Neural cell (in vitro differentiated cells): ENCODE results near the gene KLK8. TPM values are rescaled to one million over a fixed set of nuclear protein-coding genes. Genes with fewer than 3 reads are reported as not detected.

Experiments used
- H2AFZ ChIP-seq: fragments of 200-600, 300-800 bp; sonication (generic), shearing (Covaris generic); 2 replicates; pipeline ENCODE4 v1.6.0; 2014; ENCODE audit warnings: low read depth, mild to moderate bottlenecking, antibody characterized with exemption, low read length, moderate library complexity
- H3F3A ChIP-seq: fragments of 200-600 bp; shearing (Covaris generic); 2 replicates; pipeline ENCODE4 v1.6.1; 2016; ENCODE audit warnings: mild to moderate bottlenecking, moderate library complexity, mixed read lengths, antibody characterized with exemption, low read length; ENCODE audit not compliant: insufficient read depth, poor library complexity, severe bottlenecking
- H3K27ac ChIP-seq: fragments of 200-600, 300-800 bp; sonication (generic), shearing (Covaris generic); 2 replicates; pipeline ENCODE4 v1.5.1; 2014; ENCODE audit warnings: mild to moderate bottlenecking, low read length, moderate library complexity
- H3K27me3 ChIP-seq: fragments of 300-800, 200-600 bp; sonication (generic), shearing (Covaris generic); 2 replicates; pipeline ENCODE4 v1.6.0; 2014; ENCODE audit warnings: mild to moderate bottlenecking, low read depth, low read length, moderate library complexity; ENCODE audit not compliant: insufficient read depth
- H3K36me3 ChIP-seq: fragments of 300-800, 200-600 bp; sonication (generic), shearing (Covaris generic); 2 replicates; pipeline ENCODE4 v1.5.1; 2014; ENCODE audit warnings: mild to moderate bottlenecking, antibody characterized with exemption, low read length, moderate library complexity; ENCODE audit not compliant: insufficient read depth
- H3K4me2 ChIP-seq: fragments of 300-800, 200-600 bp; sonication (generic), shearing (Covaris generic); 2 replicates; pipeline ENCODE4 v1.6.0; 2014; ENCODE audit warnings: mild to moderate bottlenecking, low read length
- H3K4me3 ChIP-seq: fragments of 300-800, 200-600 bp; sonication (generic), shearing (Covaris generic); 2 replicates; pipeline ENCODE4 v1.5.1; 2014; ENCODE audit warnings: mild to moderate bottlenecking, low read length, moderate library complexity
- H3K79me2 ChIP-seq: fragments of 200-600 bp; shearing (Covaris generic); replicated peaks from 2 replicates; pipeline ENCODE4 v1.6.0; 2014; ENCODE audit warnings: mild to moderate bottlenecking, low read length, moderate library complexity; ENCODE audit not compliant: insufficient read depth
- H3K9ac ChIP-seq: fragments of 300-800, 200-600 bp; sonication (generic), shearing (Covaris generic); 2 replicates; pipeline ENCODE4 v1.6.1; 2016; ENCODE audit warnings: mild to moderate bottlenecking, low read length, mixed read lengths
- H3K9me2 ChIP-seq: fragments of 200-600 bp; shearing (Covaris generic); 2 replicates; pipeline ENCODE4 v1.6.1; 2016; ENCODE audit warnings: mild to moderate bottlenecking, low read length, mixed read lengths; ENCODE audit not compliant: insufficient read depth
- H3K9me3 ChIP-seq: fragments of 200-600, 300-800 bp; sonication (generic), shearing (Covaris generic); 2 replicates; pipeline ENCODE4 v1.6.1; 2016; ENCODE audit warnings: mild to moderate bottlenecking, mixed run types, low read length, moderate library complexity, mixed read lengths
- H4K20me1 ChIP-seq: fragments of 200-600 bp; shearing (Covaris generic); 2 replicates; pipeline ENCODE4 v1.6.1; 2016; ENCODE audit warnings: mild to moderate bottlenecking, mixed run types; ENCODE audit not compliant: insufficient read depth
- CTCF ChIP-seq: fragments of 450-650 bp; IDR thresholded peaks from 2 replicates; pipeline ENCODE4 v1.5.1; 2014; ENCODE audit warnings: antibody characterized with exemption, mild to moderate bottlenecking, moderate library complexity; ENCODE audit not compliant: poor library complexity, severe bottlenecking
- EP300 ChIP-seq: fragments of 450-650 bp; conservative IDR thresholded peaks from 2 replicates; pipeline ENCODE4 v1.6.1; 2014; ENCODE audit warnings: antibody characterized with exemption, mild to moderate bottlenecking, moderate library complexity; ENCODE audit not compliant: poor library complexity, severe bottlenecking
- EZH2 ChIP-seq: fragments of 200-600, 300-800 bp; shearing (Covaris generic), sonication (generic); IDR thresholded peaks from 2 replicates; pipeline ENCODE4 v1.6.1; 2014; ENCODE audit warnings: antibody characterized with exemption, low read length, borderline replicate concordance, mild to moderate bottlenecking; ENCODE audit not compliant: insufficient read depth, poor library complexity, severe bottlenecking
- MXI1 ChIP-seq: fragments of 450-650 bp; conservative IDR thresholded peaks from 2 replicates; pipeline ENCODE4 v1.6.1; 2014; ENCODE audit warnings: antibody characterized with exemption, mild to moderate bottlenecking; ENCODE audit not compliant: poor library complexity, severe bottlenecking
- POLR2AphosphoS5 ChIP-seq: IDR thresholded peaks from 2 replicates; pipeline ENCODE4 v1.6.1; 2012
- RAD21 ChIP-seq: fragments of 450-650 bp; conservative IDR thresholded peaks from 2 replicates; pipeline ENCODE4 v1.6.1; 2014; ENCODE audit warnings: antibody characterized with exemption, mild to moderate bottlenecking, moderate library complexity
- REST ChIP-seq: IDR thresholded peaks from 2 replicates; pipeline ENCODE4 v1.6.1; 2012; ENCODE audit warnings: borderline replicate concordance
- SMC3 ChIP-seq: fragments of 450-650 bp; conservative IDR thresholded peaks from 2 replicates; pipeline ENCODE4 v1.6.1; 2014; ENCODE audit warnings: antibody characterized with exemption, mild to moderate bottlenecking, moderate library complexity; ENCODE audit not compliant: poor library complexity
- TAF1 ChIP-seq: IDR thresholded peaks from 2 replicates; pipeline ENCODE4 v1.6.1; 2012; ENCODE audit warnings: low read depth
- polyA plus RNA-seq: library from polyadenylated mRNA; depleted of rRNA; stranded (reverse); fragments of >200 nt; gene quantifications from 2 replicates; pipeline ENCODE4 v1.2.3, GENCODE V29; 2014

The KLK8 gene
- polyA plus RNA-seq, 1 donor from 2014 or later, result not detected

GRCh38 chr19:51014242-51014641, 12.8 kb upstream of the KLK8 start:
- Histone ChIP-seq H3K36me3 (no peaks in the 10 kb centered on the region), H2AFZ (no peak overlapping the region), H3F3A (no peaks in the 10 kb centered on the region), H3K9me2 (no peaks in the 10 kb centered on the region), H3K4me2 (no peak overlapping the region), H4K20me1 (no peaks in the 10 kb centered on the region), H3K4me3 (no peak overlapping the region), H3K27me3 (peaks cover 41% of the 10 kb centered on the region), H3K9ac (no peak overlapping the region), H3K79me2 (no peaks in the 10 kb centered on the region), H3K27ac (no peak overlapping the region), H3K9me3 (no peaks in the 10 kb centered on the region)
- TF ChIP-seq RAD21, result no peak
- TF ChIP-seq REST, result no peak
- no peak for TF ChIP-seq CTCF
- TF ChIP-seq MXI1, result no peak
- no peak for TF ChIP-seq TAF1
- TF ChIP-seq POLR2AphosphoS5, result no peak

- Histone ChIP-seq H3K27me3 (peaks cover 25% of the 10 kb centered on the region), H4K20me1 (no peaks in the 10 kb centered on the region)
- TF ChIP-seq MXI1, result no peak
- TF ChIP-seq POLR2AphosphoS5, result no peak
- no peak for TF ChIP-seq CTCF
- TF ChIP-seq TAF1, result no peak
- no peak for TF ChIP-seq SMC3
- no peak for TF ChIP-seq RAD21
- TF ChIP-seq REST, result no peak
- TF ChIP-seq EP300, result no peak
- no peak for TF ChIP-seq EZH2
Measured at GRCh38 chr19:51012661-51013190, 11.3 kb upstream of the KLK8 start.

More at GRCh38 chr19:51012661-51013190, 11.3 kb upstream of the KLK8 start:
- no peaks in the 10 kb centered on the region for H3F3A ChIP-seq
- no peaks in the 10 kb centered on the region for H3K79me2 ChIP-seq
- no peaks in the 10 kb centered on the region for H3K9me3 ChIP-seq
- no peak overlapping the region for H3K9ac ChIP-seq
- no peaks in the 10 kb centered on the region for H3K36me3 ChIP-seq
- H3K4me2 ChIP-seq, result no peak overlapping the region
- no peak overlapping the region for H2AFZ ChIP-seq
- no peak overlapping the region for H3K4me3 ChIP-seq
- no peaks in the 10 kb centered on the region for H3K9me2 ChIP-seq
- no peak overlapping the region for H3K27ac ChIP-seq
